ENCODE results near the gene TUBGCP2.

TUBGCP2 gene

DNA sequence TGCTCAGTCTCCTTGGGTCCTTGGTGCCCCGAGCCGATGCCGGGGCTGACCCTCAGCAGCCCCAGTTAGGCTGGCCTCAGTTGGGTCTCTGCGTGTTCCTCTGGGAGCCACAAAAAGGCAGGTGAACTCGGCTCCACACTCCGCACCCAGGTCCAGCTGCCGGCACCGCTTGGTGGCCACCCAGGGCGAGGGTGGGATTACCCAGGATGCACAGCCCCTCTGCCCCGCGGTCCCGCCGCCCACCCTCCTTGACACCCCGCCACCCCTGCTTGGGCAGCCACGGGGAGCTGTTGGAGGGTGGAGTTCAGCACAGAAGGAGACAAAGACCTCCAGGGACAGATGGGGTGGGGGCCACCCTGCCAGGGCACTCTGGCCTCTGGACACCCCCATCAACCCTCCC lies 53.3 kb downstream of the TUBGCP2 start:
- no peak overlapping the region for H3K27ac ChIP-seq
- DNase-seq (ENCODE audit: low spot score): no peak
- CTCF ChIA-PET: interaction anchor here (1.0 kb wide), 1 partner anchor 8 kb away, joined by 3 read pairs; no protein-coding TSS in a partner anchor
- POLR2A ChIA-PET (ENCODE audit: low non-redundant PET): no interaction called here
- no peak for TF ChIP-seq CTCF (conservative IDR thresholded peaks at IDR 0.05; ENCODE audit: low read depth)

- ChIA-PET CTCF (no interaction called here), POLR2A (ENCODE audit: low non-redundant PET) (no interaction called here)
- no peak for DNase-seq (ENCODE audit: low spot score)
- TF ChIP-seq CTCF (conservative IDR thresholded peaks at IDR 0.05; ENCODE audit: low read depth): no peak
- no peak overlapping the region for H3K27ac ChIP-seq
Observed at GRCh38 chr10:133254421-133255120, 54.1 kb downstream of the TUBGCP2 start.

DNA sequence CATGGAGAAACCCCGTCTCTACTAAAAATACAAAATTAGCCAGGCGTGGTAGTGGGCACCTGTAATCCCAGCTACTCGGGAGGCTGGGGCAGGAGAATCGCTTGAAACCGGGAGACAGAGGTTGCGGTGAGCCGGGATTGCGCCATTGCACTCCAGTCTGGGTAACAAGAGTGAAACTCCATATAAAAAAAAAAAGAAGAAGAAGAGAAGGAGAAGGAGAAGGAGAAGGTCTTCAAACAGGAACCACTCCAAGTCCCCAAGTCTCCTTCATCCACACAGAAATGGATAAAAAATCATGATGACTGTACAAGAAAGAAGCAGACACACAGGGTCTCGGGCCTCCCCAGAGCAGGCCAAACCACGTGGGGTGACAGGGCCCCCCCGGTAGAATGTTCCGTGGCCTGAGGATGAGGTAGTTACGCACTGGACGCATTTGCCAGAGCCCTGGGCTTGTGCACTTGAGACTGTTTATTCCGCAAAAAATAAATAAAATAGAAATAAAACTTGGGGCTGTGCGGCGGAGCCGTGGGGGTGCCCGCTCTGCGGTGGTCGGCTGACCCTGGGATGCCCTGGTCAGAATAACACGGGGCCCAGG lies 55.2 kb downstream of the TUBGCP2 start:
- DNase-seq (ENCODE audit: low spot score): no peak
- no peak for TF ChIP-seq CTCF (conservative IDR thresholded peaks at IDR 0.05; ENCODE audit: low read depth)
- H3K27ac ChIP-seq: no peak overlapping the region
- ChIA-PET POLR2A (ENCODE audit: low non-redundant PET) (no interaction called here), CTCF (interaction anchor here (0.6 kb wide), 1 partner anchor 112 kb away, joined by 4 read pairs; no protein-coding TSS in a partner anchor)

- H3K27ac ChIP-seq: no peak overlapping the region
- DNase-seq (ENCODE audit: low spot score): no peak
- no peak for TF ChIP-seq CTCF (conservative IDR thresholded peaks at IDR 0.05; ENCODE audit: low read depth)
- ChIA-PET POLR2A (ENCODE audit: low non-redundant PET) (no interaction called here), CTCF (no interaction called here)
Observed at GRCh38 chr10:133252223-133252552, 56.5 kb downstream of the TUBGCP2 start.

DNA sequence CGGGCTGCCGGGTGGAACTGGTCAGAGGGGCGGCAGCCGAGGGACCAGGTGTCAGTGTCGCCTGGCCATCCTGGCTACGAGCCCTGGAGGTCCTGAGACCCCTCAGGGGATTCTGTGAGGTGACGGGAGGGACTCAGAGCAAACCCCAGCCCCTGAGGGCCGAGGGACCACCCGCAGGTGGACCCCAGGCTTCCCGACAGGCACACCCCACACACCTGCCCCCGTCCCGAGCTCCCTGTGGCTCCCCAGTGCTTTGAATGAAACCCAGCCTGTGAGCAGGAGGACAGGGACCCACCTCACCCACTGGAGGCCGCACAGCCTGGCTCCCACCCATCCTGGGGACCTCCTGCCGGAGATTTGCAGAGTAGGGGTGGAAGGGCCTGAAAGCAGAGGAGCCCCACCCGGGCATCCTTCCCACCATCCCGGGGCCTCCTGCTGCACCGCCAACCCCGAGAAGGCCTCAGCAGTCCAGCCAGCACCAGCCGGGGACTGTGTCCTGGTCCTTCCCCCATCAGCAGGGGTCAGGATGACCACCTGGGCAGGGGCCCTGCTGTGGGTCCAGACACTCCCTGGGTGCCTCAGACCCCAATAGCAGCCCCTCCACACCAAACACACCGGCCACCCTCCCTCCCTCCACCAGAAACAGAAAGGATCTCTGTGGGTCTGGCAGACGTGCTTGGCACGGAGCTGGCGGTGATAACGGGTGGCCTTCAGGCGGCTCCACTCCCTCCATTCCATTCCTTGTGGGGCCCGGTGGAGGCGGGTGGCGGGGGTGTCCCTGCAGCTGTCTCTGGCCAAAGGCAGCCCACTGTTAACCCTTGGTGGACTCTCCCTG lies 57.1 kb downstream of the TUBGCP2 start:
- DNase-seq (ENCODE audit: low spot score): no peak
- TF ChIP-seq CTCF (conservative IDR thresholded peaks at IDR 0.05; ENCODE audit: low read depth): no peak
- POLR2A ChIA-PET (ENCODE audit: low non-redundant PET): no interaction called here
- CTCF ChIA-PET: no interaction called here
- no peak overlapping the region for H3K27ac ChIP-seq

DNA sequence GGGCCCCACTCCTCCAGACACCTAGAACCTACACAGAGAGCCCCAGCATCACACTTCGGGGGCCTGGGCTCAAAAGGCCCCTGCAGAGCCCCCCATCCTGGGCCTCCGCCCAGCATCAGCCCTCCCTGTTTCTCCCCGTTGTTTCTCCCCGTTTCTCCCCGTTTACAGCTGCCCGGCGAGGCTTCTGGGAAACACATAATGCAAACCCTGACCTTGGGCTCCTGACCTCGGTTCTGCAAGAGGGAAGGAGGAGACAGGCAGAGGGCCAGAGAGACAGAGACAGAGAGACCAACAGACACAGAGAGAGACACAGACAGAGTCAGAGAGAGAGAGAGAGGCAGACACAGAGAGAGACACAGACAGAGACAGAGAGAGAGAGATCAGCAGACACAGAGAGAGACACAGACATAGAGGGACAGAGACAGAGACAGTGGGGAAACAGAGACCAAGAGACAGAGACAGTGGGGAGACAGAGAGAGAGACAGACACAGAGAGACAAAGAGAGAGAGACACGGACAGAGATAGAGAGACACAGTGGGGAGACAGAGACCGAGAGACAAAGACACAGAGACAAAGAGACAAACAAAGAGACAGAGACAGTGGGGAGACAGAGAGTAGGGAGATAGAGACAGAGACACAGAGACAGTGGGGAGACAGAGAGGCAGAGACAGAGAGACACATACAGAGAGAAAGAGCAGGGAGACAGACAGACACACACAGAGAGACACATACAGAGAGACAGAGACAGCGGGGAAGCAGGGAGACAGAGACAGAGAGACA lies 58.5 kb downstream of the TUBGCP2 start:
- CTCF ChIA-PET: no interaction called here
- no peak for DNase-seq (ENCODE audit: low spot score)
- POLR2A ChIA-PET (ENCODE audit: low non-redundant PET): no interaction called here

More for the DNA sequence above, 58.5 kb downstream of the TUBGCP2 start:
- TF ChIP-seq CTCF (conservative IDR thresholded peaks at IDR 0.05; ENCODE audit: low read depth): no peak
- H3K27ac ChIP-seq: no peak overlapping the region
